Measurements from ENCODE around the gene DSCAML1.

DSCAML1 gene

DNA sequence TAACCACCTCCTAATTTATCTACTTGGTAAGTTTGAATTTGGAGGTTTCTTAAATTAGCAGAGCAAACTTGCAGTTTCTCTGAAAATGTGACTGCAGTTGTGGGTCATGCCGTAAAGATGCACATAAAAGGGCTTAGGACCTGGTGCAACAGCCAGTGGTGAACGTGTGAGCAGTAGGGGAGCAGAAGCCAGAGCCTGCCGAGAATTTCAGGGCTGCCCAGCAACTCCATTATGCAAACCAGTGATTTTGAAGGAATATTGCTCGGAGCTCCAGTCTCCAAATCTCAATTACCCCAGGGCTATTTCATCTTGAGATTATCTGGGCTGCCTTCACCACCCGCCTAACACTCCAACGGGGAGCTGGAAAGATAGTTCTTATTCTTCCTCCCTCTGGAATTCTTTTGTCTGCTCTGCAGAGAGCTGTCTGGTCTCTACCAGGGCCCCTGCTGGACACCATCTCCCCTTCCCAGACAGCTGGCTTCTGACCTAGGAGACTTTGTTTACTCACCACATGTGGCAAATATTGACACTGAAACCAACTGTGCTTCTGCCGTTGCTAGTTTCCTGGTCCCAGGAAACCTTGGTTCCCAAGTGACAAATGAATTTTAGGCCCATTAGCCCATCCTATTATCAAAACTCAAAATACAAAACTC, 93.9 kb downstream of the DSCAML1 start:
- TF ChIP-seq Cebpa-rat (IDR thresholded peaks at IDR 0.05) = no peak
- Histone ChIP-seq H3K9me3 (replicated peaks in 1 of 11) (no peaks in the 10 kb centered on the region), H3K27me3 (peaks cover 0 to 28% (median 14%) of the 10 kb centered on the region in 11 experiments; a peak in 11 of 22 replicates), H3K4me2 (no peak overlapping the region), H3K4me1 (peaks cover 0 to 10% (median 9%) of the 10 kb centered on the region in 10 experiments; a peak in 13 of 20 replicates), H3K27ac (no peak overlapping the region), H3K9ac (no peak overlapping the region), H4K20me1 (peaks cover 0 to 21% (median 0%) of the 10 kb centered on the region in 11 experiments; a peak in 6 of 22 replicates), H3K4me3 (no peak overlapping the region), H3K36me3 (no peaks in the 10 kb centered on the region)

DNA sequence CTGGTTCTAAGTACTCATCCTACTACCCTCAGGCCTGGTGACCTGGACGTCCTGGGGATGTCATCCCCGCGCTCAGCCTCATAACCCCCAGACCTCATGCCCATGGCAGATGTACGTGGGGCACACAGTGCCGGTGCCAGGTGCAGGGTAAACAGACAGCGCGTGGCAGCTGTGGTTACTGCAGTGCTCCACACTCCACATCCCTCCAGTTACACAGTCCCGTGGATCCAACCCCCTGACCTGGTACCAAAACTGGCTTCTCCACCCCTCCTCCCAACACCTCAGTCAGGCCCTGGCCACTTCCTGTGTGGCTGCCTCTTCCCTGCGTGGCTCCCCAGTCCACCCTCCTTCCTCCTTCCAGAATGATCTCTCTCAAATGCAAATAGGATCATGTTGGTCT, 95.2 kb downstream of the DSCAML1 start:
- no peak for TF ChIP-seq Cebpa-rat (IDR thresholded peaks at IDR 0.05)
- Histone ChIP-seq H3K9me3 (replicated peaks in 1 of 11) (no peaks in the 10 kb centered on the region), H3K4me2 (peak overlapping the region; percentile 16 to 64 (median 33); a peak in 16 of 22 replicates), H3K27ac (no peak overlapping the region), H3K4me3 (no peak overlapping the region), H3K27me3 (peaks cover 1 to 35% (median 20%) of the 10 kb centered on the region in 11 experiments; a peak in 20 of 22 replicates), H4K20me1 (peaks cover 0 to 26% (median 0%) of the 10 kb centered on the region in 11 experiments; a peak in 9 of 22 replicates), H3K4me1 (peaks cover 0 to 10% (median 9%) of the 10 kb centered on the region in 10 experiments; a peak in 13 of 20 replicates), H3K9ac (no peak overlapping the region), H3K36me3 (no peaks in the 10 kb centered on the region)

DNA sequence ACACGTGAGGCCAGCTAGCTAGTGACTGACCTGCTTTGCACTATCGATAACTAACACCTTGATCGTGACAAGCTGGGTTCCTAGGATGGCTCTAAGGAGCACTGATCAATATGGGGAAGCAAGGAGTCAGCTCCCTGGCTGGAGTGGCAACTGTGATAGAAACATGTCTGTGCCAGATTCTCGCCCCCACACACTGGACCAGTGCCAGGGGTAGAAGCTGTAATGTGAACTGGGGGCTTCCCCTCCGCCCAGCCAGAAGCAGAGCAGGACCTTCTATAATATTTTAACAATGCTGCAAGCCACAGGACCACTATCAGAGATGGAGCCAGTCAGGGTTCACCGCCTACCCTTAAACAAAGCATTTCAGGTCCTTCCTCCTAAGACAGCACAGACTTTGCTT, 96.5 kb downstream of the DSCAML1 start:
- no peak overlapping the region for H3K27ac ChIP-seq
- no peaks in the 10 kb centered on the region for H3K36me3 ChIP-seq
- peaks cover 0 to 10% (median 9%) of the 10 kb centered on the region in 10 experiments; a peak in 13 of 20 replicates for H3K4me1 ChIP-seq
- peaks cover 0 to 38% (median 0%) of the 10 kb centered on the region in 11 experiments; a peak in 11 of 22 replicates for H4K20me1 ChIP-seq
- no peak overlapping the region for H3K4me2 ChIP-seq
- no peak for TF ChIP-seq Cebpa-rat (IDR thresholded peaks at IDR 0.05)
- H3K9me3 ChIP-seq (replicated peaks in 1 of 11) = no peaks in the 10 kb centered on the region
- H3K4me3 ChIP-seq = no peak overlapping the region
- no peak overlapping the region for H3K9ac ChIP-seq
- H3K27me3 ChIP-seq = peaks cover 14 to 48% (median 32%) of the 10 kb centered on the region in 11 experiments

DNA sequence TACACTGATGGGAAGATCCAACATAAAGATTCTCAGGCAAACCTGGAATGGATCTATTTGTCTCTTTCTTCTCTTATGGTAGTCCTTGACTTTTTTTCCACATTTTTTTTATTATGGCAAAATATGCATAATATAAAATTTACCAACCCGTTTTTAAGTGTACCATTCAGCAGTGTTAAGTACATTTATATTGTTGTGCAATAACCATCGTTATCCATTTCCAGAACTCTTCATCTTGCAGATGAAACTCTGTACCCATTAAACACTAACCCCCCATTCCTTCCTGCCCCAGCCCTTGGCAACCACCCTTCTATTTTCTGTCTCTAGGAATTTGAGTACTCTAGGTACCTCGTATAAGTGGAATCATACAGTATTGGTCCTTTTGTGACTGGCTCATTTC, 99.7 kb downstream of the DSCAML1 start:
- peaks cover 44 to 78% (median 64%) of the 10 kb centered on the region in 11 experiments for H3K27me3 ChIP-seq
- H3K36me3 ChIP-seq = no peaks in the 10 kb centered on the region
- H3K4me3 ChIP-seq = no peak overlapping the region
- H3K9ac ChIP-seq = no peak overlapping the region
- no peak overlapping the region for H3K27ac ChIP-seq
- H3K4me2 ChIP-seq = no peak overlapping the region
- no peaks in the 10 kb centered on the region for H3K9me3 ChIP-seq (replicated peaks in 1 of 11)
- H4K20me1 ChIP-seq = peaks cover 0 to 47% (median 9%) of the 10 kb centered on the region in 11 experiments; a peak in 12 of 22 replicates
- peak in 2 of 11 experiments; percentile 40 to 45; a peak in 2 of 22 replicates for TF ChIP-seq Cebpa-rat (IDR thresholded peaks at IDR 0.05)
- peaks cover 0 to 15% (median 9%) of the 10 kb centered on the region in 10 experiments; a peak in 13 of 20 replicates for H3K4me1 ChIP-seq

DNA sequence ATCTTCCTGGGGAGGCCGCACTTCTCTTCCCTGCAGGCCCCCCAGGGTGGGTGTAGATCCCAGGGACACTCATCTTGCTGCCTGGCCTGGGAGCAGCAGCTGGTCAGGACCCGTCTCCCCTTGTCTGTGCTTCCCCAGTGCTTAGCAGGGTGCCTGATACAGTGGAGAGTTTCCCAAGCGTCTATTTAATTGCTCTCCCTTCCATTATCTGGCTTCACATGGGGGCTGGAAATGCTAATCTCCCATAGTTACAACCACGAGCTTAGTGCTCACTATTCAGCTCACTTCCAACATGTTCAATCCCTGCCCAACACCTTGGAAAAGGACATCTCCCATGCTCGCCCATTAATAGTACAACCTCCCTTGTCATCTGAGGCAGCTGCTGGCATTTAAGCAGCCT, 100.5 kb downstream of the DSCAML1 start:
- peaks cover 0 to 8% (median 2%) of the 10 kb centered on the region in 10 experiments; a peak in 11 of 20 replicates for H3K4me1 ChIP-seq
- peaks cover 45 to 86% (median 72%) of the 10 kb centered on the region in 11 experiments for H3K27me3 ChIP-seq
- no peaks in the 10 kb centered on the region for H3K9me3 ChIP-seq (replicated peaks in 1 of 11)
- no peaks in the 10 kb centered on the region for H3K36me3 ChIP-seq
- no peak for TF ChIP-seq Cebpa-rat (IDR thresholded peaks at IDR 0.05)
- no peak overlapping the region for H3K4me3 ChIP-seq
- no peak overlapping the region for H3K4me2 ChIP-seq
- H3K27ac ChIP-seq = no peak overlapping the region
- no peak overlapping the region for H3K9ac ChIP-seq
- peaks cover 0 to 50% (median 9%) of the 10 kb centered on the region in 11 experiments; a peak in 12 of 22 replicates for H4K20me1 ChIP-seq

DNA sequence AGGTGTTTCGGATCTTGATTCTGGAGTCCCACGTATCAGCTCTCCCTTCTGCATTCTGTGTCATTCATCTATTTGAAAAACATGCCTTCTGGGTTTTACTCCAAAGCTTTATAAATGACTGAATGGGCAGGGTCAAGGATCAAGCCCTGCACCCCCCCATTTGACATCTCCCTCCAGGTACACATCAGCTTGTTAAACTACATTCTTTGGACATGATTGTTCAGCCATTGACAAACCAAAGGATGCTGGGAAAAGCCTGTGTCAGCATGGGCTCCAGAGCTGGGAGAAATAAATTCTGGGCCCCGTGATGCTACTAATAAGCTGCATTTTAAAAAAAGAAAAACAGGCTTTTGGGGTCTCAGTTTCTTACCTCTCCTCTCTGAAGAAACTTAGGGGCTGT, 103.7 kb downstream of the DSCAML1 start:
- TF ChIP-seq Cebpa-rat (IDR thresholded peaks at IDR 0.05) = no peak
- Histone ChIP-seq H3K4me1 (peaks cover 17 to 24% (median 21%) of the 10 kb centered on the region in 10 experiments), H3K9ac (no peak overlapping the region), H4K20me1 (peaks cover 0 to 76% (median 29%) of the 10 kb centered on the region in 11 experiments; a peak in 15 of 22 replicates), H3K4me2 (no peak overlapping the region), H3K9me3 (replicated peaks in 1 of 11) (no peaks in the 10 kb centered on the region), H3K27me3 (peaks cover 71 to 100% (median 92%) of the 10 kb centered on the region in 11 experiments), H3K27ac (no peak overlapping the region), H3K36me3 (no peaks in the 10 kb centered on the region), H3K4me3 (no peak overlapping the region)

DNA sequence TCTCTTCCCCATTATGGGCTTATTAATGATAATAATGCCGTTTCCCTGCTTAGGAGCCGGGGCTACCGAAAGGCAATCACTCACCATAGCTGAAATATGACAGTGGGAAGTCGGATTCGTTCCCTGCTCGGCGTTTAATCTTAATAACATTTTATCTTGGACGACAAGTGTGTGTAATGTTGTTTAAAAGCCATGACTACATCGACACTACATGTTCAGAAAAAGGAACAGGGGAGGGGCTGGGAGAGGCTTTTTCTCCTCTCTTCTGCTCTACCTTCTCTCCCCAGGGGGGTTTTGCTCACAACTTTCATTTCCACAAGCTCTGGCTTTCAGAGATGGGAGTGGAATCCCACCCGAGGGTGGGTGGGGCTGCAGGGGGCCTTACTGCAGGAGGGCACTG, 105.5 kb downstream of the DSCAML1 start:
- TF ChIP-seq Cebpa-rat (IDR thresholded peaks at IDR 0.05) = no peak
- Histone ChIP-seq H3K27me3 (peaks cover 85 to 100% (median 100%) of the 10 kb centered on the region in 11 experiments), H3K9ac (no peak overlapping the region), H3K4me2 (peak overlapping the region in 3 of 11 experiments; percentile 74 to 77 (median 77); a peak in 5 of 22 replicates), H3K36me3 (no peaks in the 10 kb centered on the region), H3K4me1 (peaks cover 17 to 24% (median 21%) of the 10 kb centered on the region in 10 experiments), H3K9me3 (replicated peaks in 1 of 11) (no peaks in the 10 kb centered on the region), H3K4me3 (no peak overlapping the region), H4K20me1 (peaks cover 0 to 88% (median 45%) of the 10 kb centered on the region in 11 experiments; a peak in 15 of 22 replicates), H3K27ac (no peak overlapping the region)

DNA sequence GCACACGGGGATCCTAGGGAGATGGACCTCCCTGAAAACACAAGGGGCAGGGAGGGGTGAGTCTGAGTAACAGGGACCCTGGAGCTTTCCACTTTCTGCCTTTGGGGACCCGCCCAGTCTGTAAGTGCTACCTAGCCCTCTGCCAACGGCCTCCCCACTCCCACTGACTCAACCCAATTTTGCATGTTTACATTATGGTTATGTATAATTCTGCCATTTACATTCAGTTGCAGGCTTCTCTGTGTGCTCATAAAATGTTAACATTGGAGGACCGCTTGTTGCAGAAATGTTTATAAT, 105.8 kb downstream of the DSCAML1 start:
- H3K4me2 ChIP-seq = peak overlapping the region; percentile 45 to 86 (median 74); a peak in 19 of 22 replicates
- peaks cover 85 to 100% (median 100%) of the 10 kb centered on the region in 11 experiments for H3K27me3 ChIP-seq
- no peak overlapping the region for H3K4me3 ChIP-seq
- H3K9ac ChIP-seq = no peak overlapping the region
- H3K4me1 ChIP-seq = peaks cover 17 to 24% (median 21%) of the 10 kb centered on the region in 10 experiments
- peaks cover 0 to 88% (median 46%) of the 10 kb centered on the region in 11 experiments; a peak in 15 of 22 replicates for H4K20me1 ChIP-seq
- no peaks in the 10 kb centered on the region for H3K36me3 ChIP-seq
- H3K27ac ChIP-seq = no peak overlapping the region
- no peaks in the 10 kb centered on the region for H3K9me3 ChIP-seq (replicated peaks in 1 of 11)
- no peak for TF ChIP-seq Cebpa-rat (IDR thresholded peaks at IDR 0.05)

DNA sequence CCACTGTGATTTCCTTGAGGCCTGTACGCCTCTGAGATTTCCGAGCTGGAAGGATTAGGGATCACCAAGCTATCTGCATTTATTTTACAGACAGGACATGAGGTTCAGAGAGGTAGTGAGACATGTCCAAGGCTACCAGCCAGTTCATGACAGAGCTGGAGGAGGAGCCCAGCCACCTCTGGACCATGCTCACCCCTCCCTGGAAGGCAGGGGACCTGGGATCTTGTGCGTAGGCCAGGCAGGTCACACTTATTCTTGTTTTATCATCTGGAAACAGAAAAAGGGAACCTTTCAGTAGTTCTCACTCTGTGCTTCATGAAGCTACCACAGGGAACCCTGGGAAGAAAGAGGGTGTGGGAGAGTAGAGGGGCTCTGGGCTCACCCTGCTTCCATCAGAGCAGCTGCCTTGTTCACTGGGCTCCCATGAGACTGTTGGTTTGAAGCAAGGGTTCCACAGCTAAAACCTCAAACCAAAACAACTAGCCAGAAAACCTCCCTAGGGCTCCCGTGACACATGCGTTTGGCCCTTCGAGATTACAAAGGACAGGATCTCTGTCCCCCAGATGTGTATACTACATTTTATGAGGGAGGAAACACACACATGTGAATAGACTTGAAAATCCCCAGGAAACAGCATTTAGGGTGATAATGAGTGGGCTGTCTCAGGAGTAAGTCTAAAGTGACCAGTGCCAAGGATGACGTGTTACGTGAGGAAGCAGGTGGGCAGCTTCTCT, 106.4 kb downstream of the DSCAML1 start:
- H3K27me3 ChIP-seq = peaks cover 85 to 100% (median 100%) of the 10 kb centered on the region in 11 experiments
- peak overlapping the region; percentile 45 to 86 (median 74) for H3K4me2 ChIP-seq
- no peak overlapping the region for H3K4me3 ChIP-seq
- peaks cover 0 to 88% (median 50%) of the 10 kb centered on the region in 11 experiments; a peak in 15 of 22 replicates for H4K20me1 ChIP-seq
- TF ChIP-seq Cebpa-rat (IDR thresholded peaks at IDR 0.05) = no peak
- no peaks in the 10 kb centered on the region for H3K9me3 ChIP-seq (replicated peaks in 1 of 11)
- H3K36me3 ChIP-seq = no peaks in the 10 kb centered on the region
- H3K27ac ChIP-seq = no peak overlapping the region
- H3K9ac ChIP-seq = no peak overlapping the region
- peaks cover 17 to 24% (median 21%) of the 10 kb centered on the region in 10 experiments for H3K4me1 ChIP-seq
